Left colon (tissue), 2 donors: ENCODE measurements around the gene RIN1. TPM values are rescaled to one million over a fixed set of nuclear protein-coding genes. Genes with fewer than 3 reads are reported as not detected.
A peak's percentile ranks its signal among the peaks of the same experiment; 100 is the strongest.
"Not testable (repeated sequence)": the region's sequence is repeated elsewhere in the genome, so short reads cannot be mapped to it uniquely, and the experiment has no call there.

Experiments
- ATAC-seq: fragments of 200-7000 bp; cut with Tn5 transposase; one replicate; pipeline ENCODE4 v1.9.1; 2020; ENCODE audit warnings: mild to moderate bottlenecking, moderate library complexity
- DNase-seq, 2 donors: peaks; one replicate each; pipeline ENCODE4 v3.0.0-alpha.2; 2020
- intact Hi-C, 2 donors: fragments of 100-400 bp; cut with DNase I in 1 of 2; cut with micrococcal nuclease in 1 of 2; formaldehyde crosslinking; loops; one replicate each; pipeline versions ENCODE4 v1.11.2 to v1.14.0; 2022; cut with DNase I, micrococcal nuclease
- total RNA-seq, 2 donors: library from RNA; stranded (reverse); fragmentation: NEBNext Ultra II Directional; extraction: Animal tissue kit (Norgen Biotek cat#: 25700); gene quantifications; one replicate each; pipeline ENCODE4 v1.2.1, GENCODE V29; 2021
- donor health status: DM: no; HTN: no; CAD: no.
- donor health status: DM: yes; HTN: yes; CAD: no.

RIN1 gene
- total RNA-seq, 2 donors from 2014 or later: 10.3 to 10.6 TPM

DNA sequence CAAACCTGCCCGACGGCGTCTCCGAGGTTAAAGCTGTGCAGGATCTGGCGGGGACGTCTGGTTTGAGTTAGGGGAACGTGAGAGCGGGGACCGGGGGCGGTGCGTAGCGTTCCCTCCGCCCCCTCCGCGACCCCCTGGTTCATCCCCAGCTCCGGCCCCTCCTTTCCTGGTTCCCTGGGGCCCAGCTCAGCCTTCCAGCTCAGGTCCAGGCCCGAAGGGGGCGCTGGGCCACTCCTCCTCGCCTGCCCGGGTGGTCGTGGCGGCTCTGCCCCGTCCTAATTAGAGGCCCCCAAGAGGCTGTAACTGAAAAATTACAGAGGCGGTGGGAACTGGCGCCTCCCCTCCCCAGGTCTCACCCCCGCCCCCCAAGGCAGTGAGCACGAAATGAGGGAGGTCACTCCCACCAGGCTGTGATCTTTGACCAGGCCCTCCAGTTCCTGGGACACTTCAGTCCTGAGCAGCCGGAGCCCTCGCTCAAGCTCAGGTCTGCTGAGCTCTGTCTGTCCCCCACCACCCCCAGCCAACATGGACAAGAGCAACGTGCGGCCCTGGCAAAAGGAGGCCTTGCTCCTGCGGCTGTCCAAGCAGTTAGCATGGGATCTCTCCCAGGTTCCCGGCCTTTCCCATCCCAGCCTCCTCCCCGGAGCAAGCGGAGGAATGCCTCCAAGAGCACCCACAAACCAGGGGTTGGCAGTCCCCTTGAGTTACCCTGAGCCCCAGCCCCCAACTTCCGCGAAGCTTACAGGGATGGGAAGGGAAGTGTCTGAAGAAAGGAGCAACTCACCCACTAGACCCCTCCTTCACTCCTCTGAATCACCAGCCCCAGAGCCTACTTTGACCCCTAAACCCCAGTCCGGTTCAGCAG lies 22.7 kb downstream of the RIN1 start:
- DNase-seq: peak in 1 of 2 donors; percentile 54
- intact Hi-C loops: no loop called here
- ATAC-seq: no peak

DNA sequence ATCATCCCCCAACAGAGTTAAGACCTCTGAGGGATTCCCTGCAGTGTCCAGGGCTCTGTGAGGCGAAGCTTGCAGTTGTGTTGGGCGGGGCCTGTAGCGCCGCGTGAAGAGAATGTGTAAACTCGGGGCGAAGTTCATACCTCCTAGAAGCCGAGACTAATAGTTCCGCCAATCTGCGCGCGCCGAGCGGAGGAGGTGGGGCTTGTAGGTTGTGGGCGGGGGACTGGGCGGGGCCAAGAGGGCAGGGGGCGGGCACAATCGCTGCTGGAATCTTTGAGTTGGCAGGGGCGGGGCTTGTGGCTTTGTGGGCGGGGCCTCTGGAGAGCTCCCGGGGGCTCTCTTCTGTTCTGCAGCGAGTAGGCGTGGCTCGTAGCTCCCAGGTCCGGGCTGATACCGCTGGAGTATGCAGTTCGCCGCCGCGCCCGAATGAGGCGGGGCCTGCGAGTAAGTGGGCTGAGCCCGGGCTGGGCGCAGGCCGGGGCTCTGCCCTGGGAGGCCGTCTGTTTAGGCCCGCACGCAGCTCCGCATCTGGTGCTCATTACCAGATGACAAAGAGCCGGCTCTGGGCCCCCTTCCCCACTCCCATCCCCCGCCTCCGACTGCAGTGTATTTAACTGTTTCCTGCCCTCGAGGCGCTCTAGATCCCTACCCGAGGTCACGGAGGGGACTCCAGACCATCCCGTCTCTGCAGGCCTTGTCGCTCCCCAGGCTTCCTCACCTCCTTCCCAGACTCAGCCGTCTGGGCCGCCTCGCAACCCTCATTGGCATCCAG lies 23.5 kb downstream of the RIN1 start:
- DNase-seq: peak; percentile 99 to 100
- intact Hi-C loops: no loop called here
- ATAC-seq: peak; percentile 81

DNA sequence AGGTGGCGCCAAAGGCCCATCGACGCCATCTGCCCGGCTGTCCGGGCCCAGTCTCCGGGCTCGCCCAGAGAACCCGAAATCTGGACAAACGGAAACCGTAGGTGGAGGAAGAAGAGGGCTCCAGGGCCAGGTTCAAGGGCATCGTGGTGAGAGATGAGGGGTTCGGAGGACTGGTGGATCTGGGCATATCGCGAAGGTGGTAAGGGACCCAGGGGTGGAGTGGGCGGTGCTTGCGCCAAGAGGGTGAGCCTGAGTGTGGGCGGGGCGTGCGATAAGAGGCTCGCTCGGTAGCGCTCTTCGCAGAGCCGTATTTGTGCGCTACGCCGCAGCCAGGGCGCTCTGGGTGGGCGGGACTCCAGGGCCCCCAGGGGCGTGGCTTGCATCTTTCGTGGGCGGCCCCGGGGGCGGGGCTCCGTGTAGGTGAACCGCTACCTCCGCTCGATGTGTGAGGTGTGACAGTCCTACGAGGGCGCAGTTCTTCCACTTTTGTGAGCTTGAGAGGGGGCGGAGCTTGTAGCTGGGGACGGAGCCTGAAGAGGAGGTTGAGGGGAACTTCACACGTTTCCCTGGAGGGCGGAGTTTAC lies 24.2 kb downstream of the RIN1 start:
- DNase-seq: peak; percentile 92 to 96
- ATAC-seq: peak; percentile 78
- intact Hi-C loops: no loop called here

DNA sequence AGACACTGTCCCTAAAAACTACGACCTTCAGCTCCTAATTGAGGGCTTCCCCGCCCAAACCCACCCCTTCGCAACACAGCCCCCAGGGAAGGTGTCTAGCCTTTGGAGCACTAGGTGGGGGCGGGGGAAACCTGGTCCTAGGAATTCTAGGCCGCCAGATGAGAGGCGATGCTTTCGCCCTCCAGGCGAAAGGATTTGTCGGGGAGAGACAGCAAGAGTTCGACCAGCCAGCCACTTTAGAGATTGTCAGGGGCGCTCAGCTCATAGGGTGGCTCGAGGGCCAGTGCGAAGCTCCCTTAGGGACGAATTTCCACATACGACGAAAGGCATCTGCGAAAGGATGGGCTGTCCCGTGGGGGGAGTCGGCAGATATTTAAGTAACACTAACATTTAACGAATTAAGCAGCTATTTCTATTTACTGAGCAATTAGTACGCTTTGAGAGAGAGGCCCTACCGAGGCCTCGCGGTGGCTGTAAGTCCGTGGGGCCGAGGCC lies 24.7 kb downstream of the RIN1 start:
- DNase-seq (no peak), ATAC-seq (no peak)
- intact Hi-C loops: no loop called here

DNA sequence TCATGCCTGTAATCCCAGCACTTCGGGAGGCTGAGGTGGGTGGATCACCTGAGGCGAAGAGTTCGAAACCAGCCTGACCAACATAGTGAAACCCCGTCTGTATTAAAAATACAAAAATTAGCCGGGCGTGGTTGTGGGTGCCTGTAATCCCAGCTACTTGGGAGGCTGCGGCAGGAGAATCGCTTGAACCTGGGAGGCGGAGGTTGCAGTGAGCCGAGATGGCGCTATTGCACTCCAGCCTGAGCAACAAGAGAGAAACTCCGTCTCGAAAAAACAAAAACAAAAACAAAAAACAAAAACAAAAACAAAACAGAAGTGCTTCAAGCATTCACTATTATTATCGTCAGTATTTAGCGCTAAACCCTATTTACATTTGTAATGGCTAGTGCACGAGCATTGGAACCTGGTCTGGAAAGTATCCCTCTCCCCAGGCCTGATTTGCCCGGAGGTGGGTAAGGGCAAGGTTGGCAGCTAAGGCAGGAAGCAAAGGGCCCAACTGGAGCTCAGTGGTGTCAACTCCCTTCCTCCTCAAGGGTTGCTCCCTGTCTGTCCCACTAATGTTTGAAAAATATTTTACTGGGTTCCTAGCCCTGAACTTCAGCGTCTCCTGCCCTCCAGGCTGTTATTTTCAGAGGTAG lies 25.3 kb downstream of the RIN1 start:
- DNase-seq, intact Hi-C loops, ATAC-seq: not testable (repeated sequence)

DNA sequence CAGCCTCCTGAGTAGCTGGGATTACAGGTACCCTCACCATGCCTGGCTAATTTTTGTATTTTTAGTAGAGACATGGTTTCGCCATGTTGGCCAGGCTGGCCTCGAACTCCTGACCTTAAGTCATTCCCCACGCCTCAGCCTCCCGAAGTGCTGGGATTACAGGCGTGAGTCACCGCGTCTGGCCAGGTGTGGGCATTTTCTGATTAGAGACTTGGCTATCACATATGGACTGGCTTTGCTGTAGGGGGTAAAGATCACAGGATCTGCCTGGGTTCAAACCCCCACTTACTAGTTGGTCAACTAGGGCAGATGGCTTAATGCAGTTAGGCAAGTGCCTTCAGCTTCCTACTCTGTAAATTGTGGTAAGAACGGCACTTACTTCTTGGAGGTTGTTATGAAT lies 25.9 kb downstream of the RIN1 start:
- intact Hi-C loops: no loop called here

DNA sequence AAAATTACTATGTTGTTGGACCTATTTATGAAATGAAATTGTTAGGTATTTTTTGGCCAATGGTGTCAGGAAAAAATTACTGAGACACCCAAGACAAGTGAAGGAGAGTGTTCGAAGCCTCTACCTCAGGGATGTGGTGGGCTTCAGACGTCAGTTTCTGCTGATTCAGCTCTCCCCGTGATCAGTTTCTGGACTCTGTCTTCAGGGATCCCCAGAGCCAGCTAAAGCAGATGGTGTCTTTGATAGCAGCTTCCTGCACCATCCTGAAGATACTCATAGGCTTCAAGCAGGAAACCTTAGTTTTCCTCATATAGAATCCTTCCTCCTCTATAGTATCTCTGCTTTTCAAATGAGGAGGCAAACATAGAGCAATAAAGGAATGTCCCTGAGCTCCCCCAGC lies 26.8 kb downstream of the RIN1 start:
- ATAC-seq: no peak
- no peak for DNase-seq
- intact Hi-C loops: no loop called here

More for the DNA sequence above, 25.9 kb downstream of the RIN1 start:
- ATAC-seq: no peak
- DNase-seq: no peak

DNA sequence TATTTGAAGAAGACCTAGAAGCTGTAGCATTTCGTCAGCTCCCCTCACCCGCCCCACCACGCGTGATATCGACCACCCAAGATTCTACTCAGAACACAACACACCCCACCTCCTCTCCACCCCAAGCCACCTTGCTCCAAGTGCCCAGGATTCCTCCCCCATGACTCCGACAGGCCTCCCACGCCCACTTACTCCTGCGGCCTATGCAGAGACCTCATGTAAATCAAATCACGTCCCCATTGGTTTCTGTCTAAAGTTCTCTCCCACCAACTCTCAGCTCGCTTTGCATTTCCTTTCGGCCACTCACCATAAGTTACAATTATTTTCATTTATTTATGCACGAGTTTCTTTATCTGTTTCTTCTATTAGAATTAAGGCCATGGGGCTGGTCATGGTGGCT lies 33.6 kb downstream of the RIN1 start:
- intact Hi-C loops: no loop called here
- no peak for DNase-seq
- no peak for ATAC-seq

DNA sequence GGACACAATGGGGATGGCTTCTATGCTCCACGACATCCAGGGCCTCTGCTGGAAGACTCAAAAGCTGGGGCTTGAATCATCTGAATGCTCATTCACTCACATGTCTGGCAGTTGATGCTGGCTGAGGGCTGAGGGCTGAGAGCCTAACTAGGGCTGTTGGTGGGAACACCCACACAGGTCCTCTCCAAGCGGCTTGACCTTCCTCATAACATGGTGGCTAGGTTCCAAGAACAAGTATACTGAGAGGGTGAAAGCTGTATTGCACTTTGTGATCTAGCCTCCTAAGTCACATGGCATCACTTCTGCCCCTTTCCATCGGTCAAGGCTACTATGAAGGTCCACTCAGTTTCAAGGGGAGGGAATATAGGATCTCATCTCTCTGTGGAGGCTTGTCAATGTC lies 37.0 kb downstream of the RIN1 start:
- ATAC-seq (no peak), DNase-seq (no peak)
- intact Hi-C loops: no loop called here

DNA sequence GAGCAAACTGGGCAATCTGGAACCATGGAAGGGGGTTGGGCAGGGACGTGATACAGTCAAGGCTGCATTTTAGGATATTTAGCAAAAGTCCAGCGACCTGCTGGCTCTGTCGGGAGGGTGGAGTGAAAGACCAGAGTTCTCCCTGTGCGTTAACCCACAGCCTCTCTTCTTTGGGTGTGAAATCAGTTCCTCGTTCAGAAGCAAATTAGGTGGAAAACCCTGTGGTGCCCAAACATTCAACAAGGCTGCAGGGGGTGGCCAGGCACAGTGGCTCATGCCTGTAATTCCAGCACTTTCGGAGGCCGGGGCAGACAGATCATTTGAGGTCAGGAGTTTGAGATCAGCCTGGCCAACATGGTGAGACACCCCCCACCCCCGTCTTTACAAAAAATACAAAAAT lies 38.6 kb downstream of the RIN1 start:
- DNase-seq (no peak), ATAC-seq (no peak)
- intact Hi-C loops: no loop called here

DNA sequence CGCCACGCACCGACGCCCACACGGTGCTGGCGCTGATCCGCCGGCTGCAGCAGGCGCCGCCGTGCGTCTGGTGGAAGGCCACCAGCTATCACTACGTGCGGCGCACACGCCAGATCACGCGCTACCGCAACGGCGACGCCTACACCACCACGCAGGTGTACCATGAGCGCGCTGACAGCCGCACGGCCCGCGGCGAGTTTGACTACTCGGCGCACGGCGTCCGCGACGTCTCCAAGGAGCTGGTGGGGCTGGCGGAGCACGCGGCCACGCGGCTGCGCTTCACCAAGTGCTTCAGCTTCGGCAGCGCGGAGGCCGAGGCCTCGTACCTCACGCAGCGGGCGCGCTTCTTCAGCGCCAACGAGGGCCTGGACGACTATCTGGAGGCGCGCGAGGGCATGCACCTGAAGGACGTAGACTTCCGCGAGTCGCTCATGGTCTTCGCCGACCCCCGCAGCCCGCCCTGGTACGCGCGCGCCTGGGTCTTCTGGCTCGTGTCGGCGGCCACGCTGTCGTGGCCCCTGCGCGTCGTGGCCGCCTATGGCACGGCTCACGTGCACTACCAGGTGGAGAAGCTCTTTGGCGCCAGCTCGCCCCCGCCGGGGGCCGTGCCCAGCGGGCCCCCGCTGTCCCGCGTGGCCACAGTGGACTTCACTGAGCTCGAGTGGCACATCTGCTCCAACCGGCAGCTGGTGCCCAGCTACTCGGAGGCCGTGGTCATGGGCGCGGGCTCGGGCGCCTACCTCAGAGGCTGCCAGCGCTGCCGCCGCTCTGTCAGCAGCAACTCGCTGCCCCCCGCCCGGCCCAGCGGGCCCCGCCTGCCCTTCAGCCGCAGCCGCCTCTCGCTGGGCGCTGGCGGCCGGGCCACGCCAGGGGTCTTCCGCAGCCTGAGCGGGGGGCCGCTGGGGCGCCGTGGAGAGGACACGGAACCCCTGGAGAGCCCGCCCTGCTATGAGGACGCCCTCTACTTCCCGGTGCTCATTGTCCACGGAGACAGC lies 41.3 kb downstream of the RIN1 start:
- intact Hi-C loops: no loop called here
- ATAC-seq (no peak), DNase-seq (no peak)

DNA sequence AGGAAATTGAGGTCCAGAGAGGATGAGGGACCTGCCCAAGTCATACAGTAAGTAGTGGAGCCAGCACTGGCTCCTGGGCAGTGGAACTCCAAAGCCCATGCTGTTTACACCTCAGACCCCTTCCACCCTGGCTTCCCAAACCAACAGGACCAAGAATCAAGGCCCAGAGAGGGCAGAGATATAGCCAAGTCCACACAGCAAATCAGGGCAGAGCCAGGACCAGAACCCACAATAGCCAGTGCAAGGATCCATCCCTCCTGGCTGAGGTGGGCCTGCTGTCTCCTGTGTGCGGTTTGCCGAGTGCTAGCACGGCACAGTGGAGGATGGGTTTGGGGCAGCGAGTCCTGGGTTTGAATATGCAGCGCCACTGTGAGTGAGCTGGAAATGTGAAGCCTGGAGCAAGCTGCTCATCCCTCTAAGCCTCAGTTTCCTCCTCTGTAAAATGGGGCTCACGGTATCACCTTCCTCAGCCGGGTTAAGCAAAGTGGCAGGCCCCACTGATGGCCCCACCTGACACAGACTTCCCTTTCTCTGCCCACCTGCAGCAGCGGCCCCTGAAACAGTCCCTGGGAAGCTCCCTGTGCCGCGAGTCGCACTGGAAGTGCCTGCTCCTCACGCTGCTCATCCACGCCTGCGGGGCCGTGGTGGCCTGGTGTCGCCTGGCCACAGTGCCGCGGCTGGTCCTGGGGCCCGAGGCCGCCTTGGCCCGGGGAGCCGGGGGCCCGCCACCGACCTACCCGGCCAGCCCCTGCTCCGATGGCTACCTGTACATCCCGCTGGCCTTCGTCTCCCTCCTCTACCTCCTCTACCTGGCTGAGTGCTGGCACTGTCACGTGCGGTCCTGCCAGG lies 42.2 kb downstream of the RIN1 start:
- DNase-seq (no peak), ATAC-seq (no peak)
- intact Hi-C loops: no loop called here

DNA sequence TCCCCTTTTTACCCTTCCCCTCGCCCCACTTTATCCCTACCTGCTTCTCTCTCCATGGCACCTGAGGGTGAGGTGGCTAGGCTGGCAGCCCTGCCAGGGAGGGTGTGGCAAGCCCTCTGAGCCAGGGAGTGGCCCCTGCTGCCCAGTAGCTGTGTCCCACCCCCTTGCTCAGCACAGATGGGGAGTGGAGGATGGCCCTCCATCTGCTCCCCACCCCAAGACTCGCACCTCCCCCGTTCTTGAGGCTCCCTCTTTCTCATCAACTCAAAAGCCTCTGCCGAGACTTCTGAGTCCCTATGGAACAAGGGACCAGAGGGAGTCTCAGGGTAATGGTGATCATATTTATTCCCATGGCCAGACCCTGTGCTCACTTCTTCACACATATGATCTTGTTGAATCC lies 42.9 kb downstream of the RIN1 start:
- DNase-seq: no peak

DNA sequence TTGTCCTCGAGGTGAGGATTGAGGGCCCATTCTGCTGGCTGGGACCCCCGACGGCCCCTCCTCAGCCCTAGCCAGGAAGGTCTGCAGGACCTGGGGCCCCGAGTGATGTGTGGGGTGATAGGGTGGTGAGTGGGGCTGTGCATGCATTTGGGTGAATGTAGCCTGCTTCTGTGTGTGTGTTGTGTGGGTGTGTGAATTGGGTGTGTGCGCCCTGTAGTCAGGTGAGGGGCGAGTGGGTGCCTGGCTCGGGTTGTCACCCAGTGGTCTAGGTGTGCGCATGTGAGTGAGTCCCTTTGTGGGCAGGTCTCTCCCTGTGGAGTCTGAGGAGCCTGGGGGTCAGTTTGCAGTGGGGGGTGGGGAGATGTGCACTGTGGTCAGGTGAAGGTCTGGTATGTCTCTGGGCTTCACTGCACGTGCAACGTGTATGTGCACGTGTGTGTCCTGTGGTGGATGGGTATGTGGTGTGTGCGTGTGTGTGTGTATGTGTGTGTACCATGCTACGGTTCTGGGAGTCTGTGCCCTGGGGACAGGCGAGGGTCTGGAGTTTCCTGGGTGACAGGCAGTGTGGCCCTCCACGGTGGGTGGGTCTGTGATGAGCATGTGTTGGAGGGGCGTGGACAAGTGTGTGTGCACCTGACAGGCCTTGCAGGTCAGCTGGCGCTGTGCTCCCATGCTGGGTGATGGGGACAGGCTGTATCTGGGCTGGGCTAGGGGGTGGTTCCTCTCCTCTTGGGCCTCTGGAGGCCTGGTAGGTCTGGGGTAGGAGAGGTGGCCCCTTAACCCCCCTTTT lies 43.5 kb downstream of the RIN1 start:
- DNase-seq (no peak), ATAC-seq (no peak)
- intact Hi-C loops: no loop called here

More for the DNA sequence above, 42.9 kb downstream of the RIN1 start:
- intact Hi-C loops: no loop called here
- no peak for ATAC-seq

DNA sequence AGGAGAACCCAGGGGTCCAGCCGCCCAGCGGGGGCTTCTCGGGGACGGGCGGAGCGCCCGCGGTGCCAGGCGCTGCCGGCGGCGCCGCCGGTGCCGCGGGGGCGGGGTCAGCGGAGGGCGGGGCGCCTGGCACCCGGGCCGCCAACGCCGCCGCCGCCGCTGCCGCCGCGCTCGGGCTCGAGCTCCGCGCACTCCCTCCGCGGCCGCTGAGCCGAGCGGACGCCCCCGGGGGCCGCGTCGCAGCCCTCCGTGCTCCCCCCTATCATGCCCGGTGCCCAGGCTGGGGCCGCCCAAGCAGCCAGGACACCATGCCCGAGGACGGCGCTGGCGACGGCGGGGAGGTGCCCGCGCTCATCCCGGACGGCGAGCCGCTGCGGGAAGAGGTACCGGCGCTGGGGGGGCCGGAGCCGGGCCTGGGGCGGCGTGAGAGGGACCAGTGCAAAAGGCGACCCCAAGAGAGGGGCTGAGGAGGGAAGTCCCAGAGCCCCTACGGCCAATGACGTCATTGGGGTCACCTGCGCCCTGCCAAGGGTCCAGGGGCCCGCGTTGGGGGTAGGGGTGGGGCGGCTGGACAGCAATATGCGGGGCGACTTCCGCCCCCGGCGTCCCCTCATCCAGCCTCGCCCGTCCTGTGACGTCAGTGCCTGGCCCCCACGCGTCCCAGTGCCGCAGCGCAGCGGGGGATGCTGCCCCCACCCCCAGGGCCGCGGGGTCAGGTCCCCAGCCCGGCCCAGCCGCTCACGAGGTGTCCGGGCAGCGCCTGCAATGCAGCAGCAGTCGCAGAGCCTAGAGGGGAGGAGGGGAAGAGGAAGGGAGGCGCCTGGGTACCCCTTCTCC lies 44.3 kb downstream of the RIN1 start, which contains the start of gene TMEM151A:
TMEM151A (plus strand) TSS at position 189 of the 837 bp plus-strand sequence; CDS start at position 309, 120 bp downstream.
- DNase-seq (peak in 1 of 2 donors; percentile 49), ATAC-seq (no peak)
- intact Hi-C loops: no loop called here
